ENCODE measurements around the gene KDF1. TPM values are rescaled to one million over a fixed set of nuclear protein-coding genes. Genes with fewer than 3 reads are reported as not detected.

The KDF1 gene, protein sequence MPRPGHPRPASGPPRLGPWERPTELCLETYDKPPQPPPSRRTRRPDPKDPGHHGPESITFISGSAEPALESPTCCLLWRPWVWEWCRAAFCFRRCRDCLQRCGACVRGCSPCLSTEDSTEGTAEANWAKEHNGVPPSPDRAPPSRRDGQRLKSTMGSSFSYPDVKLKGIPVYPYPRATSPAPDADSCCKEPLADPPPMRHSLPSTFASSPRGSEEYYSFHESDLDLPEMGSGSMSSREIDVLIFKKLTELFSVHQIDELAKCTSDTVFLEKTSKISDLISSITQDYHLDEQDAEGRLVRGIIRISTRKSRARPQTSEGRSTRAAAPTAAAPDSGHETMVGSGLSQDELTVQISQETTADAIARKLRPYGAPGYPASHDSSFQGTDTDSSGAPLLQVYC
- total RNA-seq, result under 0.01 TPM in 1 of 2 replicates, not detected in the other

GRCh38 chr1:26959722-26960624 is at the start of gene KDF1:
TSS of gene KDF1 (minus strand) at chr1:26960468. CDS start at chr1:26952380, 8,088 bp downstream.

DNA sequence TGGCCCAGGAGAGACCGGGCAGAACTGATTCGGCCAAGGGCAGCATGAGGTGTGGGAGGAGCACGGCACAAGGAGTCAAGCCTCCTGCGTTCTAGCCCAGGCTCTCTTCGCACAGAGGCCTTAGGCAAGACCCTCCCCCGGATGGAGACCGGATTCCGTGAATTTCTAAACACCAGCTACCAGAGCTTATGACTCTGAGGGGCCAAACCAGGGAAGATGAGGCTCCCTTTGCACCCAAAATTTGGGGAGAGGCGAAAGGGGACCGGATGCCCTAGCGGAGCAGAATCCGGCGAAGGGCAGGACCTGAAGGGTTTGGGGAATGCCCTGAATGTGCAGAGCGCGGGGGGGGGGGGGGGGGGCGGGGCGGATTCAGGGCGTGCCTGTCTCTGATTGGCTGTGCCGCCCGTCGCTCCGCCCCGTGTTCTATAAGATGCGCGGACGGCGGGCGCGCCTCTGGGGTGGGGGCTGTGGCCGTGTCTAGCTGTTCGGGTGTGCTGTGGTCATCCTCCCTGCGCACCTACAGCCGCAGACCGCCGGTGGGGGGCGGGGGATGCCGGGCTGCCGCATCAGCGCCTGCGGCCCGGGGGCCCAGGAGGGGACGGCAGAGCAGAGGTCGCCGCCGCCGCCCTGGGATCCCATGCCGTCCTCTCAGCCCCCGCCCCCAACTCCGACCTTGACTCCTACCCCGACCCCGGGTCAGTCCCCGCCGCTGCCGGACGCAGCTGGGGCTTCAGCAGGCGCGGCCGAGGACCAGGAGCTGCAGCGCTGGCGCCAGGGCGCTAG is 33.2 kb upstream of the KDF1 start, which contains the start of gene TRNP1:
TSS of gene TRNP1 (plus strand) at position 456 of the 783 bp plus-strand sequence. CDS start at position 551, 95 bp downstream.

GRCh38 chr1:26921540-26922430 is 38.5 kb downstream of the KDF1 start, which contains the start of gene NUDC:
TSS of gene NUDC (plus strand) at chr1:26921743. CDS start at chr1:26921849, 106 bp downstream.

DNA sequence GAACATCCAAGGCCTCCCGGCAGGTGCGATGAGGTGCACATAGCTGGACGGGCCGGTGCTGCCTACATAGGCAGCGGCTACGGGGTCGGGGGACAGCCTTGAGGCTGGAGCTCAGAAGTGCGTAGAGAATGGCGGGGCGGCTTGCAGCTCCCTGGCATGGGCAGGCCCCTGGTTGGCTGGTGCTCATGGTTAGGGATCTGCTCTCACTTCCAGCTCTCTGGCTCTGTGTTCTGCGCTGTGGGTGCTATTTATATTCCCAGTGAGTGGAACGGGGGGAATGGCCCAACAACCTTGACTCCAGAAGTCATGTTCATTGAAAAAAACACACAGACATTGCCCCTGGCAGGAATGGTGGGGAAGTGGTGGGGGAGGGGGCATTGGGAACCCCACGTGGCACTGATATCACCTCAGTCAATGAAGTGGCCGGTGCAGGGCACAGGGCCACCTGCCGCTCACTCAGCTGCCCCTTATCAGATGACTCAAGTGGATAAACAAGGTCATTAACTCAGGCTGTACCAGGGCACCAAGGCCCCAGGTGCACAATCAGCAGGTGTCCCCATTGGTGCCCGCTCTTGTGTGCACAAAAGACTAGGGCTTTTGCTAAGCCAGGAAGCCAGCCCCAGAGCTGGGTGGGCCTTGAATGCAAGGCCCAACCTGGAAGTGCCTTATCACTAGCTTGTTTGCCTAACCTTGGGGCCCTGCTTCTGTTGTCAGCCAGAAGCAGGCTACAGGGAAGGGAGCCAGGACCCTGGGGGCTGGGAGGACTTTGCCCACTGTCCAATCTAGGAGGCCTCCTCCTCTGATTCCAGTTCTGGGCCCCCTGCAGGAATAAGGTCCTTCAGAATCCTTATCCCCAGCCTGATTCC is 46.3 kb downstream of the KDF1 start, which contains the start of gene NR0B2:
TSS of gene NR0B2 (minus strand) at position 222 of the 866 bp plus-strand sequence. CDS start at position 187, 35 bp downstream.

GRCh38 chr1:26900001-26900814 is 60.1 kb downstream of the KDF1 start, which contains the start of gene GPATCH3:
TSS of gene GPATCH3 (minus strand) at chr1:26900467. CDS start at chr1:26900442, 25 bp downstream.

Other genes starting within 250 kb of the KDF1 start
- 15.4 and 20.1 TPM in 2 replicates for gene PIGV, start 172.5 kb downstream of the KDF1 start, total RNA-seq
- 19.1 and 20.8 TPM in 2 replicates for gene ZDHHC18, start 133.8 kb downstream of the KDF1 start, total RNA-seq
- gene SFN, start 97.3 kb downstream of the KDF1 start, total RNA-seq, result 1.3 and 1.5 TPM in 2 replicates
- gene GPN2, start 70.2 kb downstream of the KDF1 start, total RNA-seq, result 8.5 and 9.7 TPM in 2 replicates
- 9.4 and 9.5 TPM in 2 replicates for gene GPATCH3, start 60.0 kb downstream of the KDF1 start, total RNA-seq
- gene NR0B2, start 46.5 kb downstream of the KDF1 start, total RNA-seq, result not detected in 2 replicates
- gene NUDC, start 38.7 kb downstream of the KDF1 start, total RNA-seq, result 12.2 and 17.0 TPM in 2 replicates
- gene TRNP1, start 33.2 kb upstream of the KDF1 start, total RNA-seq, result 45.1 and 71.4 TPM in 2 replicates
- gene TENT5B, start 52.4 kb upstream of the KDF1 start, total RNA-seq, result 38.1 and 55.6 TPM in 2 replicates
- gene SLC9A1, start 194.7 kb upstream of the KDF1 start, total RNA-seq, result 4.2 and 4.7 TPM in 2 replicates

Data from hair follicle dermal papilla cell (primary cell).